Testis (tissue), 3 donors: ENCODE measurements around the gene IQCF6. TPM values are rescaled to one million over a fixed set of nuclear protein-coding genes. Genes with fewer than 3 reads are reported as not detected.
"Not testable (repeated sequence)": the region's sequence is repeated elsewhere in the genome, so short reads cannot be mapped to it uniquely, and the experiment has no call there.

Experiments used
- DNase-seq: peaks from one replicate; pipeline ENCODE4 v3.0.0-alpha.2; 2019
- H3K27ac ChIP-seq, 2 donors: fragments of 200-600 bp; sonication (generic); one replicate each; pipeline ENCODE4 v1.5.1; 2019
- H3K27me3 ChIP-seq: fragments of 200-600 bp; sonication (generic); one replicate; pipeline ENCODE4 v1.5.1; 2019
- H3K36me3 ChIP-seq: fragments of 200-600 bp; sonication (generic); one replicate; pipeline ENCODE4 v1.5.1; 2017; ENCODE audit warnings: low read depth; ENCODE audit errors: missing control alignments
- H3K4me1 ChIP-seq: fragments of 200-600 bp; sonication (generic); one replicate; pipeline ENCODE4 v1.5.1; 2019
- H3K4me3 ChIP-seq, 2 donors: fragments of 200-600 bp; sonication (generic); one replicate each; pipeline ENCODE4 v1.5.1; 2017 to 2019
- H3K9me3 ChIP-seq: fragments of 200-600 bp; sonication (generic); one replicate; pipeline ENCODE4 v1.5.1; 2017
- POLR2A ChIP-seq: fragments of 450-650 bp; IDR thresholded peaks from one replicate; pipeline ENCODE4 v1.6.1; 2017; ENCODE audit warnings: antibody characterized with exemption, mild to moderate bottlenecking, moderate library complexity
- WGBS, 2 donors: methylation state at CpG; one replicate each; pipeline ENCODE4 v1.1.5; 2018; 5-methylcytosine and 5-hydroxymethylcytosine counted together
- intact Hi-C: fragments of 100-400 bp; cut with DNase I; formaldehyde crosslinking; loops from one replicate; pipeline ENCODE4 v1.15.1; 2023; ENCODE audit warnings: low total_unique reads
- polyA plus RNA-seq: library from polyadenylated mRNA; stranded (reverse); fragments of 350-450 nt; fragmentation: Illumina TruSeq; extraction: RNeasy Lipid Tissue Mini Kit (QIAGEN cat#74804); gene quantifications from one replicate; pipeline ENCODE4 v1.2.3, GENCODE V29; 2014; ENCODE audit warnings: low read depth, low replicate concordance; ENCODE audit not compliant: insufficient read depth
- total RNA-seq, 2 donors: library from RNA; depleted of rRNA; stranded (reverse); fragments of >200 nt; gene quantifications; one replicate each; pipeline ENCODE4 v1.2.3, GENCODE V29; 2016
- TF ChIP-seq, protein P1 (sequence below), 3 experiments: fragments of 450-650 bp in 2 of 3; fragments of 200-600 bp in 1 of 3; sonication (generic) in 1 of 3; IDR thresholded peaks; one replicate each; pipeline ENCODE4 v1.5.1; 2016 to 2019; ENCODE audit warnings: antibody characterized with exemption in 3 of 3, mild to moderate bottlenecking in 2 of 3, moderate library complexity in 1 of 3

The IQCF6 gene
- total and polyA plus RNA-seq, 3 donors from 2014 or later: 12.3 to 30.4 (median 23.4) TPM

DNA sequence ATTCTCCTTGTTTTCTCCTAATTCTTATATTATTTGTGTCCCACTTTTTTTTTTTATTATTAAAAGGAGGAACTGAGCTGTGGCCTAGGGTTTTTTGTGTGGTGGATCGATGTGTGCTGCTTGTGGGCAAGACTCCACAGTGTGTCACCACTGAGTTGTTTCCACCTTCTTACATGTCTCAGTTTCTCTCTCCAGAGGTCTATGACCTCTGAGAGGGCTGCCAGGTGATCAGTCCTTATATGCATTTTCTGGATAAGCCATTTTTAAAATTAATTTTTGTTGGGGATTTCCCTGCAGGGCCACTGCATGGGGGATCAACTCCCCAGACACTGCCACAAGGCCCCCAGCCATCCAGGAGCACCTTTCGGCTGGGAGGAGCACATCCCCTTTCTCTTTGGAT is 27.8 kb downstream of the IQCF6 start:
- no peaks in the 10 kb centered on the region for H3K36me3 ChIP-seq
- no peak overlapping the region for H3K4me3 ChIP-seq
- DNase-seq: no peak
- H3K4me1 ChIP-seq: no peaks in the 10 kb centered on the region
- no peaks in the 10 kb centered on the region for H3K9me3 ChIP-seq
- WGBS, 2 donors: 87 to 92% methylated on average over 2 of the region's 2 CpGs
- TF ChIP-seq, protein P1, sequence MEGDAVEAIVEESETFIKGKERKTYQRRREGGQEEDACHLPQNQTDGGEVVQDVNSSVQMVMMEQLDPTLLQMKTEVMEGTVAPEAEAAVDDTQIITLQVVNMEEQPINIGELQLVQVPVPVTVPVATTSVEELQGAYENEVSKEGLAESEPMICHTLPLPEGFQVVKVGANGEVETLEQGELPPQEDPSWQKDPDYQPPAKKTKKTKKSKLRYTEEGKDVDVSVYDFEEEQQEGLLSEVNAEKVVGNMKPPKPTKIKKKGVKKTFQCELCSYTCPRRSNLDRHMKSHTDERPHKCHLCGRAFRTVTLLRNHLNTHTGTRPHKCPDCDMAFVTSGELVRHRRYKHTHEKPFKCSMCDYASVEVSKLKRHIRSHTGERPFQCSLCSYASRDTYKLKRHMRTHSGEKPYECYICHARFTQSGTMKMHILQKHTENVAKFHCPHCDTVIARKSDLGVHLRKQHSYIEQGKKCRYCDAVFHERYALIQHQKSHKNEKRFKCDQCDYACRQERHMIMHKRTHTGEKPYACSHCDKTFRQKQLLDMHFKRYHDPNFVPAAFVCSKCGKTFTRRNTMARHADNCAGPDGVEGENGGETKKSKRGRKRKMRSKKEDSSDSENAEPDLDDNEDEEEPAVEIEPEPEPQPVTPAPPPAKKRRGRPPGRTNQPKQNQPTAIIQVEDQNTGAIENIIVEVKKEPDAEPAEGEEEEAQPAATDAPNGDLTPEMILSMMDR (IDR thresholded peaks at IDR 0.05): no peak
- TF ChIP-seq POLR2A: no peak
- H3K27ac ChIP-seq: no peak overlapping the region
- H3K27me3 ChIP-seq: no peaks in the 10 kb centered on the region
- intact Hi-C loops: no loop called here

GRCh38 chr3:51750878-51751277 is 28.2 kb downstream of the IQCF6 start:
- intact Hi-C loops: no loop called here
- no peak for DNase-seq
- Histone ChIP-seq H3K27ac (no peak overlapping the region), H3K4me1 (no peaks in the 10 kb centered on the region), H3K27me3 (no peaks in the 10 kb centered on the region), H3K36me3 (no peaks in the 10 kb centered on the region), H3K4me3 (no peak overlapping the region), H3K9me3 (no peaks in the 10 kb centered on the region)
- 100% methylated on average over 1 of the region's 1 CpG for WGBS, 2 donors
- TF ChIP-seq POLR2A: no peak
- TF ChIP-seq, protein P1 (IDR thresholded peaks at IDR 0.05): no peak

DNA sequence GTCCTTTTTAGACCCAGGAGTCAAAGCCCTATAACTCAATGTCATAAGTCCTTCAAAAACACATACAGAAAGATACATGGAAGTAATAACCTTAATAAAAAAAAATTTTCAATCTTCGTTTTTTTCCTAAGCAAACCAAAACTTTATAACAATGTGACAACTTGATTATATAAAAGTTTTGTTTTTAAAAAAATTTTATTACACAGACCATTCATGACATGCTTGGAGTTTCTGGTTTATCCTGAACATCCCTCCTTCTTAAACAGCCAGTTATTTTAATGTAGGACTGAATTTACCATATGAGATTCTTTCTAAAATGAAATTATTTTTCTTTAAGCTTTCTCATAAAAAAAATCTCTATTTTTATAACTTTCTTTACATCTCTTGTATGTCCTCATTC is 30.7 kb downstream of the IQCF6 start:
- no peaks in the 10 kb centered on the region for H3K36me3 ChIP-seq
- no peak overlapping the region for H3K27ac ChIP-seq
- no peaks in the 10 kb centered on the region for H3K27me3 ChIP-seq
- H3K4me3 ChIP-seq: no peak overlapping the region
- intact Hi-C loops: no loop called here
- H3K9me3 ChIP-seq: no peaks in the 10 kb centered on the region
- DNase-seq: no peak
- H3K4me1 ChIP-seq: no peaks in the 10 kb centered on the region
- TF ChIP-seq POLR2A: no peak
- TF ChIP-seq, protein P1 (IDR thresholded peaks at IDR 0.05): no peak
- 31 to 55% methylated on average over 1 of the region's 1 CpG for WGBS, 2 donors

- Histone ChIP-seq H3K9me3 (no peaks in the 10 kb centered on the region), H3K4me3 (no peak overlapping the region), H3K27ac (no peak overlapping the region), H3K4me1 (no peaks in the 10 kb centered on the region), H3K36me3 (no peaks in the 10 kb centered on the region), H3K27me3 (no peaks in the 10 kb centered on the region)
- intact Hi-C loops: no loop called here
- DNase-seq: no peak
- TF ChIP-seq, protein P1 (IDR thresholded peaks at IDR 0.05): no peak
- no peak for TF ChIP-seq POLR2A
Measured at GRCh38 chr3:51747840-51748239, 31.2 kb downstream of the IQCF6 start.

GRCh38 chr3:51742978-51743377 is 36.1 kb downstream of the IQCF6 start:
- intact Hi-C loops, H3K27me3 ChIP-seq, DNase-seq, H3K4me3 ChIP-seq, H3K36me3 ChIP-seq, H3K27ac ChIP-seq, H3K4me1 ChIP-seq, H3K9me3 ChIP-seq: not testable (repeated sequence)
- WGBS, 2 donors: 52 to 72% methylated on average over 4 of the region's 4 CpGs

DNA sequence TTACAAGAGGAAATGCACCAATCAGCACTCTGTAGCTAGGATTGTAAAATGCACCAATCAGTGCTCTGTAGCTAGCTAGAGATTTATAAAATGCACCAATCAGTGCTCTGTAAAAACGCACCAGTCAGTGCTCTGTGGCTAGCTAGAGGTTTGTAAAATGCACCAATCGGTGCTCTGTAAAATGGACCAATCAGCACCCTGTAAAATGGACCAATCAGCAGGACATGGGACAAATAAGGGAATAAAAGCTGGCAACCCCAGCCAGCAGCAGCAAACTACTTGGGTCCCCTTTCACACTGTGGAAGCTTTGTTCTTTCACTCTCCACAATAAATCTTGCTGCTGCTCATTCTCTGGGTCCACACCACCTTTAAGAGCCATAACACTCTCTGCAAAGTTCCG is 36.7 kb downstream of the IQCF6 start:
- intact Hi-C loops, H3K4me3 ChIP-seq, H3K9me3 ChIP-seq, H3K4me1 ChIP-seq, H3K27ac ChIP-seq, H3K36me3 ChIP-seq, DNase-seq, H3K27me3 ChIP-seq: not testable (repeated sequence)
- WGBS, 2 donors: 73% methylated on average over 3 of the region's 3 CpGs
